Gastrocnemius medialis (tissue), 4 donors: Measurements from ENCODE around the gene KLHDC1.

Experiments
- CTCF ChIP-seq, 5 experiments: fragments of 450-650 bp in 3 of 5; fragments of 200-600 bp in 2 of 5; sonication (generic) in 2 of 5; IDR thresholded peaks in 4 of 5; conservative IDR thresholded peaks in 1 of 5; 1 replicate in 4 of 5; 2 replicates in 1 of 5; pipeline ENCODE4 v1.5.1; 2016 to 2019; ENCODE audit warnings: antibody characterized with exemption in 5 of 5, mild to moderate bottlenecking in 3 of 5, moderate library complexity in 3 of 5
- POLR2A ChIP-seq, 2 donors: fragments of 450-650 bp; IDR thresholded peaks; one replicate each; pipeline ENCODE4 v1.6.1; 2017; ENCODE audit warnings: antibody characterized with exemption in 2 of 2, mild to moderate bottlenecking in 2 of 2, moderate library complexity in 2 of 2

- TF ChIP-seq CTCF (IDR thresholded peaks at IDR 0.05 in 4 of 5, conservative IDR thresholded peaks at IDR 0.05 in 1 of 5) (no peak), POLR2A (IDR thresholded peaks at IDR 0.05) (no peak)
These were observed 34.3 kb downstream of the KLHDC1 start for GRCh38 chr14:49727171-49727570.
